ENCODE data around the gene RPP25L.

RPP25L gene

DNA sequence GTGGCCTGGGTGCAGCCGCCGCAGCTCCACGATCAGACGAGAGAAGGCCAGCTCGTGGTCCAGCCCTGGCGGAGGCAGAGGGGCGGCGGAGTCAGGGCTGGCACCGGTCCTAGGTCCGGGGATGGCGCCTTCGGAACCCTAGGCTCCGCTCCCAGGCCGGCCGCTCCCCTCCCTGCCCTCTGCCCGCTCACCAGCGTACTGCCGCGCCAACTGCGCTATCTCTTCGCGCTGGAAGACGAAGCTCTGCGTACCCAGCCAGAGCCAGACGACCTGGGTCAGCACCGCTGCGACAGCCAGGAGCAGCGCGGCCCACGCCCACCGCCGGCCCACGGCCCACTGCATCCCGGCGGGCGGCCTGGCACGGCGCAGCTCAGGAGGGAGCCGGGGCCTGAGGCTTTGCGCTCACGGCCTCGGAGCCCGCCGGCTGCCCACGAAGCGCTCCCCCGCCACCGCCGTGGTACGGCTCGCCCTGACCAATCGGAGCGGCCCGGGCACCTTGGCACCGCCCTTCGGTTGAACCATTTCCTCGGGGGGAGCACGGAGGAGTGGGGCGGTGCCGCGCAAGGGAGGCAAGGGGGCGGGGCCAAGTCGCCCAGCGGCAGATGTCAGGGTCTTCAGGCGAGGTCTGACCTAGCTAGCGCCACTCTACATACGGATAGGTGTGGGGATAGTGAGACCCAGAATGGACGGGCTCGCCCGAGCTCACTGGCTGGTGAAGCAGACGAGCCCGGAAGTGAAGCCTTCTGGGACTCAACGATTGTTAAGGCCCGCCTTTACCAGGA lies 25.6 kb upstream of the RPP25L start, which contains the start of gene SIGMAR1:
Gene SIGMAR1, minus strand, starts transcription at position 432 of the 782 bp plus-strand sequence. Its CDS starts 90 bp downstream, at position 342.
- peak; percentile 95 for DNase-seq (ENCODE audit: low spot score)

- DNase-seq (ENCODE audit: low spot score): no peak
Observed at GRCh38 chr9:34636791-34637355, 25.0 kb upstream of the RPP25L start.

GRCh38 chr9:34635556-34635955 lies 23.7 kb upstream of the RPP25L start:
- DNase-seq (ENCODE audit: low spot score): no peak

DNA sequence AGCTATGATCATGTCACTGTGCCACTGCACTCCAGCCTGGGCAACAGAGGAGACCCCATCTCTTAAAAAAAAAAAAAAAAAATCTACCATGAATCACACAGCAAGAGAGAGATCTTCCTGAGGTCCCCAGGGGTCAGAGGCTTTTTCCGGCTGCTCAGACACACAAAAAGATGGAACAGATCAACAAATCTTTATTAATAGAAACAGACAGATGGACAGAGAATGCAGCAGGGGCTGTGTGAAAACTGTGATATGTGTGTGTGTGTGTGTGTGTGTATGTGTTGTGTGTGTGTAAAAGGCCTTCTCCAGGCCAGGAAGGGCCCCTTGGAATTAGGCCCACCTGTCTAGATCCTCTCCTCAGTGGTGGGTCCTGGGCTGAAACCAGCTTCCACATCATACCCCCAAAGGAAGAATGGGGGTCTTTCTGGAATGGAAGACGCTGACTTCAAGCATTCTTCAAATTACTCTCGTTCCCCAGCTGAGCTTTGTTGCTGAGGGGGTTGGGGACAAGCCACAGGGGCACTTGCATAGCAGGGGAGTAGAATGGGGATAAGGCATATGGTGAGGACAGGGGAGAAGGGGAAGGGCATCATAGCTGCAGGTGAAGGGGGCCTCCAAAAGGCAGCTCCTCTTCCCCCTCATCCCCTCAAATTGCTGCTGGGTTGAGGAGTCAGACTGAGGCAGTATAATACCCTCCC lies 22.8 kb upstream of the RPP25L start:
- no peak for DNase-seq (ENCODE audit: low spot score)

- DNase-seq (ENCODE audit: low spot score): peak; percentile 79
Observed at GRCh38 chr9:34633851-34634550, 22.1 kb upstream of the RPP25L start.

- no peak for DNase-seq (ENCODE audit: low spot score)
Observed at GRCh38 chr9:34633166-34633565, 21.3 kb upstream of the RPP25L start.

DNA sequence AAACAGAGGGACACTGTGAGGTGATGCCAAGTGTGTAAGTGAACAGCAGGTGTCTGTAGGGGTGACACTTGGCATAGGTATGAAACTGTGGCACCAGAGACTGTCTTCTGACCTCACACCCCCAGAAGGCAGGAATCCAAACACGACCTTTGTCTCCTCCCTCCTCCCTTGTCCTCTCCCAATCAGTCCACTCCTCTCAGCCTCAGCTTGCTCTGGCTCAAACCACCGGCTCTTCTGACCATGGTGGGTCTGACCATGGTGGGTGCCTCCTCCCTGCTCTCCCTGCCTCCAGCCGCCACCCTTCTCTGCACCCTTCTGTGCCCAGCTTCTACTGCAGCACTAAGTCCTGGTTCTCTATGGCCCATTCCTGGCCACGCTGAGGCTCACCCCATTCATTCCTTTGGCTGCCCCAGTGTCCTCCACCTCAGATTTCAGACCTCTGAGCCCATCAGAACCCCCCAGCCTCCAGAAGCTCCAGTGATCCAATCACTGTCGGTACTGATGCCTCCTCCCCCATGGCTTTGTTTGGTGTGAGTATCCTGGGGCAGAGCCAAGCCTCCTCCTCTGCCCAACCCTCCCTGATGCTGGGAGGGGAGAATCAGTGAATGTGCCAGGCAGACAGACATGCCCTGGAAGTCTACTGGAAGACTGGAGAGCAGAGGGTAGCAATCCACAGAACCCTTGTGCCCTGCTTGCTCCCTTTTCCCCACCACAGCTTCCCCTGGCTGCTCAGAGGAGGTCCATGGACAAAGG lies 18.7 kb upstream of the RPP25L start:
- no peak for DNase-seq (ENCODE audit: low spot score)

DNA sequence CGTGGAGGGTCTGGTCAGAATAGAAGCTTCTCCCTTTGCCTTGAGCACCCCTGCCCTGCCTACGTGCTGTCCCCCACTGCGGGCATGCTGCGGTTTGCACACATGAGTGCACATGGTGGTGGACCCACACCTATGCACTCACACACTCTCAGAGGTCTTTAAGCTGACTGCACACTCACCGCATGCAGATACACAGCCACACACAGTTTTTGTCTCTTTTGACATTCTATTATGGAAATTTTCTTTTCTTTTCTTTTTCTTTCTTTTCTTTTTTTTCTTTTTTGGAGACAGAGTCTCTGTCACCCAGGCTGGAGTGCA lies 17.6 kb upstream of the RPP25L start:
- DNase-seq (ENCODE audit: low spot score): no peak

DNA sequence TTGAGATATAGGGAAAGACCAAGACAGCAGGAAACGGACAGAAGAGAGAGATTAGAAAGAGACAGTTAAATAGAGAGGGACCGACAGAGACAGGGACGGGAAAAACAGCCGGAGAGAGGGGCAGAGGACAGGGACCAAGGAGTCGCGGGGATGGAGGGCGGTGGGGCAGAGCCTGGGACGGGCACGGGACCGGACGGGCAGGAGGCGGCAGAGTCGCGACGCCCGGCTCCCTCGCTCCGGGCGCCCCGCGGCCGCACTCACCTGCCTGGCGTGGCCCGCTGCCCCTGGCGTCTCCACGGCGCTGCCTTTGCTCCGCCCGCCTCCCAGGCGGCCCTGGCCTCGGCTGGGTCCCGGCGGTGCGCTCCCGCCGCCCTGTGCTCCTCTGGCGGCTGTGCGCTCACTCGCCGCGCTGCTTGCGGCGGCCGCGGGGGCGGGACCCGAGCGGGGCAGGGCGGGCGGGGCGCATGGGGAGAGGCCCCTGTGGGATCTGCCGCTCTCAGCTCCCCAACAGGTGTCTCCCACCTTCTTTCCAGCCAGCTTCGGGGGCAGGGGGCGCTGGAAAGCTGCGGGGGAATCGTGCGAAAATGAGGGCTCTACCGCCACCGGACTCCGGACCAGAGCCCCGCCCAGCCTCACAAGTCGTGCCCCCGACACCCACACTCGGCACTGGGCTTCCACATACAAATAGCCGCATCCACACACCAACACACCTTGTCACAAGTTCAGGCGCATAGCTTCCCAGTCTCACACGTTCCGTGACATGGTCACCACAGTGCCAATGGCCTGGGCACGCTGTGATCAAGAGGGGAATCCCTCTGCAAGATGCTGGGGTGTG lies 17.0 kb upstream of the RPP25L start, which contains the start of gene ARID3C:
Gene ARID3C, minus strand, starts transcription at position 411 of the 835 bp plus-strand sequence. CDS start 1,052 bp downstream, outside the sequence.
- peak; percentile 27 for DNase-seq (ENCODE audit: low spot score)

DNA sequence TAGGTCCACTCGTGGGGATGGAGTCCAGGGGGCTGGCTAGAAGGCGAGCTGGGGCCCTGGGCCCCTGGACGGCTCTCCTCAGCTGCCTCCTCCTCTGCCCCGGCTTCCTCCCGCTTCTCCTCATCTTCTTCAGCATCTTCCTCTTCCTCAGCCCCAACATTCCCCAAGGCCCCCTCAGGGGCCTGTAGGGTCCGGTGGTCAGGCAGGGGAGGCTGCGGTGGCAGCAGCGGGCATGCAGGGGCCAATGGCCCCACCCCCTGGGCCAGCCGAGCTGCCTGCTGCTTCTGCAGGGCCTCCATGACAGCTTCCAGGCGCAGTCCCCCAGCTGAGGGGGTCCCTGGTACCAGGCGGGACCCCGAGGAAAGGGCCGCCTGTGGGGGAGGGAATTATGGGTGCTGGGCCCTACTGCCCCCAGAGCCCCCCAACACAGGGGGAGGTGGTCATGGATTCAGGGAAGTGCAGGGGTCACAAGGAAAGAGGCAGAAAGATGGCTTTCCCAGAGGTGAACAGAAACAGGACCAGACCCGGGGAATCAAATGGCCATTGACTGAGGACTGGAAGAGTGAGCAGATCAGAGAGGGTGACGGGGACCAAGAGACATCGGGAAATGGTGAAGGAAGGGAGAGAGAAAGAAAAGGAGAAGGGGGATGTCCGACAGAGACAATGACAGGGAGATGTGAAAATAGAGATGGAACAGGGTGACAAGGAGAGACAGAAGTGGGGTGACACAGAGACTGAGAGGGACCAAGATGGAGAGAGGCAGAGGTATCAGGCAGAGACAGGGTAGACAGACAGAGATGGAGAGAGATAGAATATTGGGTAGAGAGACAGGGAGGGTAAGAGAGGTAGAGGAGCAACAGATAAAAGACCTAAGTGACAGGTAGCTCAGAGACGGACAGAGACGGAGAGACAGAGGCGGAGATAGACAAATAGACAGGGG lies 16.1 kb upstream of the RPP25L start:
- DNase-seq (ENCODE audit: low spot score): no peak

GRCh38 chr9:34625186-34625486 lies 13.2 kb upstream of the RPP25L start:
- DNase-seq (ENCODE audit: low spot score): no peak

DNA sequence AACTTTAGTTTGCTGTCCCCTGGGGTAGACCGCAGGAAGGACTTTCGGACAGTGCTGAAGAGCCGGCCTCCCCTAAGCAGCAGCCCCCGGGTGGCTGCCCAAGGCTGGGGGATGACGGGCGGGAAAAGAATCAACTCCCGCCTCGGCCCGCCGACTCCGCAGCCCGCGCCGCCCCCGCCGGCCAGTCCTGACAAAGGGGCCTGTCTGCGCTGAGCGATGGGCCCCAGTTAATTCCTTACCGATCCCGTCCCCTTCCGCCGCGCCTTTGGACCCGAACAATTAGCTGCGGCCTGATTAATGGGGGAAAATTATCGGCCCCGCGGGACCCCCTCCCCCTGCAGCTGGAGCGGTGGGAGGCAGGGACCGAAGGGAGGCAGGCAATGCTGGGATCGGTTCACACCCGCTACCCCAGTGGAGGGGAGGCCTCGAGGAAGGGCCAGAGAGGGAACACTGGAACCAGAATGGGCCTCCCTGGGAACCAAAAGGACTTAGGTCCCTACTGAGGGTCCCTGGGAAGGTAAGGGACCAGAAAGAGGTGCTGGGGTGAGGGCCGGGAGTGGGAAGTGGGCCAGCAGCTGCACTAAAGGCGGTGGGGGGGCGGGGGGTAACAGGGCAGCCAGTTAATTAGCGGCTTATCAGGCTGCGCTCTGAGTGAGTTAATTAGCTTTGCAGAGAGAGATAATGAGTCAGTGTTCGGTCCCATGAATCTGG lies 12.7 kb upstream of the RPP25L start:
- DNase-seq (ENCODE audit: low spot score): no peak

DNA sequence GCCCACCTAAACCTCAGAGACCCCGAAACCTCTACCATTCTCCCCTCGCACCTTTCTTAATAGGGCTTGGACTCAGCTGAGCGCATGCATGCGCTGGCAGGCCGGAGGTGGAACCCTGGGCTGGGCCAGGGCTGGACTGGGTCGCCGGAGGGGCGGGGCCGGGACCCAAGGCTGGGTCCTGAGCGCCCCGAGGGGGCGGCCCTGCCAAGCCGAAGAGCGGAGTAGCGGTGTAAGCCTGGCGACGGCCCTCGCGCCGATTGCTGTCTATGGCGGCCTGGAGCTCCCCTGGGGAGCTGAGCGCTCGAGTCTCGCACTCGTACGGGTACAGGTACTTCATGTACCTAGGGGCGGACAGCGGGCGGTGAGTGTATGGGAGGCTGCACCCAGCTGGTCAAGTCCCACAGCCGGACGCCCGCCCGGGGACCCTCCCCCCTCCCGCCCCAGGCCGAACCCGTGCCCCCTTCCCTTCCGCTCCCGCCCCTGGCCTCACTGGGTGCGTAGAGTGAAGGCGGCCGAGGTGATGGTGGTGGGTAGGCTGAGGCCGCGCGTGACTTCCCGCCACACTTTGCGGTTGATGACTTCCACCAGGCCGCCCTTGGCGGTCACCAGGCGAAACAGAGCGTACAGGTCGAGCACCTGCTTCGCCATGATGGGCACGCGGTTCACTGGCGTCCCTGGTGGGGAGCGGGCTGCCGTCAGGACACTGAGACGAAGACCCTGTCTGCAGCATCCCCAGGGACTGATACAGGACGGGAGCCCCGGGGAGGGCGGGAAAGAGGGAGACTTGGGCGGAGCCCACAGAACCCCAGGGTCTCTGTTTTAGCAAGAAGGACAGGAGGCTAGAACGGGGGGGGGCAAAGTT lies 11.7 kb upstream of the RPP25L start:
- DNase-seq (ENCODE audit: low spot score): no peak

GRCh38 chr9:34620061-34620994 lies 8.4 kb upstream of the RPP25L start, which contains the start of gene DCTN3:
Gene DCTN3, minus strand, starts transcription at chr9:34620495. Its CDS starts 31 bp downstream, at chr9:34620464.
- peak; percentile 93 for DNase-seq (ENCODE audit: low spot score)

- DNase-seq (ENCODE audit: low spot score): no peak
Observed at GRCh38 chr9:34615132-34615531, 3.2 kb upstream of the RPP25L start.

GRCh38 chr9:34612788-34613390 lies 992 bp upstream of the RPP25L start:
- DNase-seq (ENCODE audit: low spot score): peak; percentile 73
